Heart right ventricle (tissue), 16 donors: ENCODE results near the gene PSMD13. TPM values are rescaled to one million over a fixed set of nuclear protein-coding genes. Genes with fewer than 3 reads are reported as not detected.

Experiments used
- ATAC-seq, 8 donors: fragments of 200-7000 bp; cut with Tn5 transposase; one replicate each; pipeline ENCODE4 v1.9.1; 2020; ENCODE audit warnings: mild to moderate bottlenecking in 8 of 8, moderate library complexity in 8 of 8, moderate number of reproducible peaks in 1 of 8
- DNase-seq, 2 donors: peaks; one replicate each; pipeline ENCODE4 v3.0.0-alpha.2; 2020
- H3K27ac ChIP-seq, 10 donors: fragments of 200-600 bp; sonication (generic) in 2 of 10; one replicate each; pipeline versions ENCODE4 v1.5.0 to v1.8.0; 2020 to 2022; ENCODE audit warnings: mild to moderate bottlenecking in 3 of 10
- H3K27me3 ChIP-seq, 7 donors: fragments of 200-600 bp; one replicate each; pipeline ENCODE4 v1.8.0; 2021 to 2022; ENCODE audit warnings: mild to moderate bottlenecking in 2 of 7
- H3K36me3 ChIP-seq, 9 donors: fragments of 200-600 bp; sonication (generic) in 1 of 9; one replicate each; pipeline versions ENCODE4 v1.5.0 to v1.8.0; 2020 to 2022; ENCODE audit warnings: mild to moderate bottlenecking in 2 of 9
- H3K4me1 ChIP-seq, 9 donors: fragments of 200-600 bp; sonication (generic) in 1 of 9; one replicate each; pipeline versions ENCODE4 v1.5.0 to v1.8.0; 2020 to 2022; ENCODE audit warnings: mild to moderate bottlenecking in 4 of 9
- H3K4me3 ChIP-seq, 10 donors: fragments of 200-600 bp; sonication (generic) in 2 of 10; one replicate each; pipeline versions ENCODE4 v1.5.0 to v1.8.0; 2020 to 2022; ENCODE audit warnings: mild to moderate bottlenecking in 7 of 10, moderate library complexity in 2 of 10
- H3K9me3 ChIP-seq, 11 donors: fragments of 200-600 bp in 10 of 11; sonication (generic) in 2 of 11; one replicate each; pipeline versions ENCODE4 v1.5.0 to v1.8.0; 2013 to 2022; ENCODE audit warnings: mild to moderate bottlenecking in 2 of 11, control low read depth in 1 of 11, moderate library complexity in 1 of 11
- WGBS, 2 donors: extraction: QIAGEN DNeasy Blood & Tissue Kit; methylation state at CpG; one replicate each; pipeline ENCODE4 v1.1.7; 2013; ENCODE audit warnings: inconsistent platforms in 1 of 2; 5-methylcytosine and 5-hydroxymethylcytosine counted together
- intact Hi-C, 10 donors: fragments of 100-400 bp; cut with DNase I; formaldehyde crosslinking; loops; one replicate each; pipeline versions ENCODE4 v1.11.1 to v1.14.2; 2022
- polyA plus RNA-seq, 2 donors: library from polyadenylated mRNA; stranded (reverse); fragments of 200-250 nt; gene quantifications; one replicate each; pipeline ENCODE4 v1.2.3, GENCODE V29; 2013
- total RNA-seq, 10 donors: library from RNA; stranded (reverse); fragmentation: NEBNext Ultra II Directional in 3 of 10; extraction: Animal tissue kit (Norgen Biotek cat#: 25700) in 3 of 10; gene quantifications; one replicate each; pipeline versions ENCODE4 v1.2.1 to v1.2.4, GENCODE V29; 2021 to 2023
- TF ChIP-seq, protein P1 (sequence below), 9 donors: fragments of 200-600 bp; sonication (generic) in 2 of 9; IDR thresholded peaks; one replicate each; pipeline versions ENCODE4 v1.5.0 to v1.8.0; 2021 to 2022; ENCODE audit warnings: antibody characterized with exemption in 9 of 9, mild to moderate bottlenecking in 5 of 9, moderate library complexity in 1 of 9
- donor health status: Arrhythmogenic right ventricular cardiomyopathy.
- donor health status: ischemic (EF 13 %, LVEDD 7.1; RV severe dilation, severe dysfunction).
- donor health status: healthy with polysubstance abuse.
- donor health status: DM: no; HTN: yes; CAD: no.
- donor health status: DM: no; HTN: no; CAD: no.
- donor health status: ischemic (EF 25% LVEDD 6.9; RV normal size, moderate dysfunction).
- donor health status: ischemic (EF 25% LVEDD 5.7; RV mildly dilated, moderate dysfunction).
- donor health status: healthy.
- donor health status: DM: yes; HTN: yes; CAD: no.
- donor health status: Ischemic cardiomyopathy.
- donor health status: ischemic (EF 35%, LVEDD 5.7; RV mildly dilated, moderate dysfunction).
- donor health status: nonischemic (EF 11% LVEDD 7.7; RV severe dilation, severe dysfunction).
- donor health status: DM: yes; HTN: yes; CAD: no.
- donor health status: PGD.
- donor health status: ischemic (EF 29% LVEDD 5.4; RV normal size, mild dysfunction).
- donor health status: nonischemic (EF 23%, LVEDD 6.1; RV moderate dilation, normal function).

Gene PSMD13
- total and polyA plus RNA-seq, 12 donors = 78.7 to 163 (median 94.4) TPM

DNA sequence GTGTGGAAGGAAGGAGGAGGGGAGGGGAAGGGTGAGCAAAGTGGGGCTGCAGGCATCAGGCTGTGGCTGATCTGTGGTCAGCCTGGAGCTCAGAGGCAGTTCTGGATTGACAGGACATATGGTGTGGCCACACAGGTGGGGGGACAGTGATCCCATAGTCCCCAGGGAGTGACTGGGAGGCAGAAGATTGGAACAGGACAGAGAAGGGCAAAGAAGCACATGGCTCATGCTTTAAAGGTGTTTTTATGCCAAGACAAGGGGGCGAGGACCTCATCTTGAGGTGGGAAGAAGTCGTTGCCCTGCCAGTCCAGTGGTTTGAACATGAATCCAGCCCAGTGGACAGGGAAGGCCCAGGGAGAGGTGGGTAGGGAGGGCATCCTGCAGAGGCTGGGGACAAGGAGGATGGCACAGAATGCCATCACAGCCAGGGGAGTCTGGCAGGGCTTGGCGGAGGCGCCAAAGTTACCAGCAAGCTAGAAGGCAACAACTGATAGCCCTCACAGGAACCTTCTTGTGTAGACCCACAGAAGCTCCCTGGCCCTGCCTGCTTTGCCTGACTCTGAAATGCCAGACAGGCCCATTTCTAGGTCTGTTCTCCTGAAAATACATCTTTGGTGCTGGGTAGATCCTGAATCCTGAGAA lies 32.7 kb upstream of the PSMD13 start:
- DNase-seq = no peak
- Histone ChIP-seq H3K36me3 (peaks cover 0 to 62% (median 8%) of the 10 kb centered on the region in 9 donors), H3K27ac (no peak overlapping the region), H3K27me3 (no peaks in the 10 kb centered on the region), H3K4me3 (no peak overlapping the region), H3K4me1 (peaks cover 12 to 51% (median 21%) of the 10 kb centered on the region in 9 donors), H3K9me3 (no peaks in the 10 kb centered on the region)
- TF ChIP-seq, protein P1, sequence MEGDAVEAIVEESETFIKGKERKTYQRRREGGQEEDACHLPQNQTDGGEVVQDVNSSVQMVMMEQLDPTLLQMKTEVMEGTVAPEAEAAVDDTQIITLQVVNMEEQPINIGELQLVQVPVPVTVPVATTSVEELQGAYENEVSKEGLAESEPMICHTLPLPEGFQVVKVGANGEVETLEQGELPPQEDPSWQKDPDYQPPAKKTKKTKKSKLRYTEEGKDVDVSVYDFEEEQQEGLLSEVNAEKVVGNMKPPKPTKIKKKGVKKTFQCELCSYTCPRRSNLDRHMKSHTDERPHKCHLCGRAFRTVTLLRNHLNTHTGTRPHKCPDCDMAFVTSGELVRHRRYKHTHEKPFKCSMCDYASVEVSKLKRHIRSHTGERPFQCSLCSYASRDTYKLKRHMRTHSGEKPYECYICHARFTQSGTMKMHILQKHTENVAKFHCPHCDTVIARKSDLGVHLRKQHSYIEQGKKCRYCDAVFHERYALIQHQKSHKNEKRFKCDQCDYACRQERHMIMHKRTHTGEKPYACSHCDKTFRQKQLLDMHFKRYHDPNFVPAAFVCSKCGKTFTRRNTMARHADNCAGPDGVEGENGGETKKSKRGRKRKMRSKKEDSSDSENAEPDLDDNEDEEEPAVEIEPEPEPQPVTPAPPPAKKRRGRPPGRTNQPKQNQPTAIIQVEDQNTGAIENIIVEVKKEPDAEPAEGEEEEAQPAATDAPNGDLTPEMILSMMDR (IDR thresholded peaks at IDR 0.05) = no peak
- intact Hi-C loops = loop anchor here in 3 of 10 donors (5.0 to 10.0 kb wide), 3 partner anchors 151 to 301 kb away; partner anchors contain the start of gene RNH1 (in 1 of the 3)
- no peak for ATAC-seq
- 90 to 96% methylated on average over 4 of the region's 4 CpGs for WGBS, 2 donors

DNA sequence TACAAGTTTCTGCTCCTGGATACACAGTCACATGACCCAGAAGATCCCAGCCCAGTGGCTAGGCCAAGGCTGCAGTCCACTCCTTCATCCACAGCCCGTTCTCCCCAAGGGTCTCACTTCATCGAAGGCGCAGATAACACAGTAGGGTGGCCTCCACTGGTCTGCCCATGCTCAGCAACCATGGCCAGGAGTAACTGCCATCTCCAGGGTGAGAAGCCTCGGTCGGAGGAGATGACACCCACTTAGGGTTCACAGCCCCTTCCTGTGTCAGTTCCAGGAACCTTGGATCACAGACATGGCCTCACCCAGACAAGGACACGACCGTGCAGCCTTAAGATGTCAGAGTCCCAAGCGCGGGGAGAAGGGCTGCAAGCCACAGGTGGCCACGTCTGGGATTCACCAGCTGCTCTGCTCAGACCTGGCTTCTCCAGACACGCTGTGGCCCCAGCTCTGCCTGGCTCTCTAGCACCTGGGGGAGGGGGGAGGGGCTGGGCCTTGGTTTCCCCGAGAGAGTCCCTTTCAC lies 32.1 kb upstream of the PSMD13 start:
- H3K9me3 ChIP-seq = no peaks in the 10 kb centered on the region
- TF ChIP-seq, protein P1 (IDR thresholded peaks at IDR 0.05) = no peak
- peaks cover 16 to 57% (median 27%) of the 10 kb centered on the region in 9 donors for H3K4me1 ChIP-seq
- no peaks in the 10 kb centered on the region for H3K27me3 ChIP-seq
- no peak for DNase-seq
- no peak overlapping the region for H3K27ac ChIP-seq
- H3K36me3 ChIP-seq = peaks cover 0 to 65% (median 8%) of the 10 kb centered on the region in 9 donors
- no peak overlapping the region for H3K4me3 ChIP-seq
- intact Hi-C loops = loop anchor here in 6 of 10 donors (5.0 to 10.0 kb wide), 4 partner anchors 150 to 300 kb away; partner anchors contain the start of gene RNH1 (in 1 of the 6)
- WGBS, 2 donors = 86 to 89% methylated on average over 12 of the region's 12 CpGs
- ATAC-seq = no peak

DNA sequence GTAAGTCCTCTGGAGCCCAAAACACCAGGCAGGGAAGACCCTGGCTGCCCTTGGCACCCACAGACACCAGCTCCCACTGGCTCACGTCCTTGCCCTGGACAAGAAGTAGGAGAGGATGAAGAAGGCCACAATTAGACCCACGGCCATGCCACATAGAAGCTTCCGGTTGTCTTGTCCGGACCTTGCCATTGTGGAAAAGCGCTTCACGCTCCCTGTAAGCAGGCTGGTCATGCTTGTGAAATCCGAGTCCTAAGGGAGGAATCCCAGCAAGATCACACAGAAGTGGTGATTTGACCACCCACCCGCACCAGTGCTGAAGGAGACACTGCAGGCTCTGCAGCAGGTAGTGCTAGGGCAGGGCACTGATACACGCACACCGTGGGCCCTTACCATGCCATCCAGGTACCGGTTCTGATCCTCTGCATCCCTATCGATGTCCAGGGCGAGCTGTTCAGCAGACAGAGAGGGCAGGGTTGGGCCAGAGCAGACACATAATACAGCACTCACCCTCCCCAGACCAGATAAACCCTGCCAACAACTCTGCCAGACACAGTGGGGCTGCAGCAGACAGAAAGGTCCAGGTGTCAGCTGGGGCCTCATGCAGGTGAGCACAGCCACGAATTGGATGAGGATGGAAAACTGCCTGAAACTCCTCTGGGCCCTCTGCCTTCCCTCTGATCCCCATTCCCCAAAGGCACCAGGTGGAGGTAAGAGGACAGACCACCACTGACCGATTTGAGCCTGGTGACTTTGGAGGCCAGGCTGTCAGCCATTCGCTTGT lies 31.4 kb upstream of the PSMD13 start:
- no peak for DNase-seq
- peaks cover 0 to 65% (median 6%) of the 10 kb centered on the region in 9 donors for H3K36me3 ChIP-seq
- H3K4me1 ChIP-seq = peaks cover 20 to 64% (median 34%) of the 10 kb centered on the region in 9 donors
- intact Hi-C loops = loop anchor here in 5 of 10 donors (5.0 to 10.0 kb wide), 4 partner anchors 149 to 299 kb away; partner anchors contain the start of gene RNH1 (in 1 of the 5)
- TF ChIP-seq, protein P1 (IDR thresholded peaks at IDR 0.05) = no peak
- ATAC-seq = no peak
- H3K4me3 ChIP-seq = peak overlapping the region in 6 of 10 donors; percentile 79 to 96 (median 90)
- H3K27me3 ChIP-seq = no peaks in the 10 kb centered on the region
- no peak overlapping the region for H3K27ac ChIP-seq
- no peaks in the 10 kb centered on the region for H3K9me3 ChIP-seq
- 90 to 93% methylated on average over 16 of the region's 16 CpGs for WGBS, 2 donors

DNA sequence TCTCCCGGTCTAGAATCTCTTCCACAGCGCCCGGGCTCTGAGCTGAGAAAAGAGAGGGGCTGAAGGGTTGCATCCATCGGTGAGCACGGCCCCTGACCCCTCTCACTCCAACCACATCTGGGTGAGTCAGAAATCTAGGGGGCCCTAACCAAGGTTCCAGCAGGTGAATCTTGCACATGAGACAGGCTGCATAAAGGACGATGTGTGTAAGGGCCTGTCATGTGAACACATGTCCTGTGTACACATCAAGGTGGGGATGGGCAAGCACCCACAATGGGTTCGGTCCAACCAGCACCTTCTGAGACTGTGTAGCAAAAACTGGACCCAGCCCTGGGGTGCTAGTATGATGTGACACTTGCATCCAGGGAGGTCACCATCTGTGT lies 30.8 kb upstream of the PSMD13 start:
- no peaks in the 10 kb centered on the region for H3K27me3 ChIP-seq
- ATAC-seq = no peak
- DNase-seq = no peak
- intact Hi-C loops = loop anchor here in 5 of 10 donors (5.0 to 10.0 kb wide), 4 partner anchors 149 to 299 kb away; partner anchors contain the start of gene RNH1 (in 1 of the 5)
- peaks cover 0 to 65% (median 7%) of the 10 kb centered on the region in 9 donors for H3K36me3 ChIP-seq
- H3K4me3 ChIP-seq = peak overlapping the region; percentile 79 to 96 (median 90)
- peaks cover 20 to 70% (median 37%) of the 10 kb centered on the region in 9 donors for H3K4me1 ChIP-seq
- 78 to 92% methylated on average over 7 of the region's 7 CpGs for WGBS, 2 donors
- TF ChIP-seq, protein P1 (IDR thresholded peaks at IDR 0.05) = no peak
- H3K27ac ChIP-seq = peak overlapping the region in 6 of 10 donors; percentile 98 to 100 (median 98)
- H3K9me3 ChIP-seq = no peaks in the 10 kb centered on the region
